GM19324 (cell line): ENCODE results near the gene PSEN2.

Experiments
- ATAC-seq: cut with Tn5 transposase; IDR thresholded peaks from one replicate; pipeline ENCODE4 v1.9.1; 2021; ENCODE audit warnings: mild to moderate bottlenecking, moderate library complexity; ENCODE audit not compliant: unreplicated experiment, low FRiP score

The PSEN2 gene

GRCh38 chr1:226863446-226863845, 7.0 kb upstream of the PSEN2 start:
- ATAC-seq = no peak

GRCh38 chr1:226864311-226864710, 6.1 kb upstream of the PSEN2 start:
- no peak for ATAC-seq

- ATAC-seq = no peak
Observed at GRCh38 chr1:226865590-226865989, 4.8 kb upstream of the PSEN2 start.

GRCh38 chr1:226867461-226868054, 2.9 kb upstream of the PSEN2 start:
- ATAC-seq = no peak

GRCh38 chr1:226868726-226869125, 1.7 kb upstream of the PSEN2 start:
- ATAC-seq = no peak

- ATAC-seq = no peak
Observed at GRCh38 chr1:226870026-226870400, 403 bp upstream of the PSEN2 start.

- ATAC-seq = no peak
Observed at GRCh38 chr1:226871636-226872327, 1.4 kb downstream of the PSEN2 start.

- ATAC-seq = no peak
Observed at GRCh38 chr1:226872437-226872836, 2.0 kb downstream of the PSEN2 start.

GRCh38 chr1:226873771-226874578, 3.6 kb downstream of the PSEN2 start:
- no peak for ATAC-seq

GRCh38 chr1:226874579-226875425, 4.4 kb downstream of the PSEN2 start:
- ATAC-seq = no peak

GRCh38 chr1:226875641-226876295, 5.4 kb downstream of the PSEN2 start:
- no peak for ATAC-seq

- no peak for ATAC-seq
Observed at GRCh38 chr1:226877669-226878068, 7.3 kb downstream of the PSEN2 start.

- no peak for ATAC-seq
Observed at GRCh38 chr1:226880372-226881287, 10.2 kb downstream of the PSEN2 start.

- no peak for ATAC-seq
Observed at GRCh38 chr1:226881515-226882185, 11.2 kb downstream of the PSEN2 start.

- no peak for ATAC-seq
Observed at GRCh38 chr1:226882187-226882586, 11.8 kb downstream of the PSEN2 start.

- ATAC-seq = peak; percentile 94
Observed at GRCh38 chr1:226882631-226883409, 12.4 kb downstream of the PSEN2 start.

GRCh38 chr1:226883630-226884029, 13.2 kb downstream of the PSEN2 start:
- no peak for ATAC-seq

- no peak for ATAC-seq
Observed at GRCh38 chr1:226884116-226884625, 13.8 kb downstream of the PSEN2 start.
